ENCODE measurements around the gene SEC23A.

GRCh38 chr14:39025810-39026627 is 77.0 kb downstream of the SEC23A start:
- TF ChIP-seq, protein P1, sequence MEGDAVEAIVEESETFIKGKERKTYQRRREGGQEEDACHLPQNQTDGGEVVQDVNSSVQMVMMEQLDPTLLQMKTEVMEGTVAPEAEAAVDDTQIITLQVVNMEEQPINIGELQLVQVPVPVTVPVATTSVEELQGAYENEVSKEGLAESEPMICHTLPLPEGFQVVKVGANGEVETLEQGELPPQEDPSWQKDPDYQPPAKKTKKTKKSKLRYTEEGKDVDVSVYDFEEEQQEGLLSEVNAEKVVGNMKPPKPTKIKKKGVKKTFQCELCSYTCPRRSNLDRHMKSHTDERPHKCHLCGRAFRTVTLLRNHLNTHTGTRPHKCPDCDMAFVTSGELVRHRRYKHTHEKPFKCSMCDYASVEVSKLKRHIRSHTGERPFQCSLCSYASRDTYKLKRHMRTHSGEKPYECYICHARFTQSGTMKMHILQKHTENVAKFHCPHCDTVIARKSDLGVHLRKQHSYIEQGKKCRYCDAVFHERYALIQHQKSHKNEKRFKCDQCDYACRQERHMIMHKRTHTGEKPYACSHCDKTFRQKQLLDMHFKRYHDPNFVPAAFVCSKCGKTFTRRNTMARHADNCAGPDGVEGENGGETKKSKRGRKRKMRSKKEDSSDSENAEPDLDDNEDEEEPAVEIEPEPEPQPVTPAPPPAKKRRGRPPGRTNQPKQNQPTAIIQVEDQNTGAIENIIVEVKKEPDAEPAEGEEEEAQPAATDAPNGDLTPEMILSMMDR (IDR thresholded peaks at IDR 0.05) = no peak
- TF ChIP-seq EZH2 (IDR thresholded peaks at IDR 0.05; ENCODE audit: borderline replicate concordance, insufficient read depth, low read depth, low read length, poor library complexity, severe bottlenecking) = no peak

Measured in B cell (primary cell).